Erythroblast (primary cell): ENCODE measurements around the gene EPS8L2.

Experiments used
- GATA1 ChIP-seq: IDR thresholded peaks from 2 replicates; pipeline ENCODE4 v1.6.1; 2011; ENCODE audit warnings: low read depth, mild to moderate bottlenecking, control low read depth, low read length, moderate library complexity
- POLR2A ChIP-seq: IDR thresholded peaks from 2 replicates; pipeline ENCODE4 v1.6.1; 2011; ENCODE audit warnings: mild to moderate bottlenecking, low read length

- TF ChIP-seq POLR2A (no peak), GATA1 (no peak)
These were observed 60.3 kb downstream of the EPS8L2 start for GRCh38 chr11:766106-766935.
